Measurements from ENCODE around the gene FNDC1. TPM values are rescaled to one million over a fixed set of nuclear protein-coding genes. Genes with fewer than 3 reads are reported as not detected.

FNDC1 gene
- polyA plus RNA-seq, 4 donors: 7.6 to 11.4 (median 8.7) TPM

DNA sequence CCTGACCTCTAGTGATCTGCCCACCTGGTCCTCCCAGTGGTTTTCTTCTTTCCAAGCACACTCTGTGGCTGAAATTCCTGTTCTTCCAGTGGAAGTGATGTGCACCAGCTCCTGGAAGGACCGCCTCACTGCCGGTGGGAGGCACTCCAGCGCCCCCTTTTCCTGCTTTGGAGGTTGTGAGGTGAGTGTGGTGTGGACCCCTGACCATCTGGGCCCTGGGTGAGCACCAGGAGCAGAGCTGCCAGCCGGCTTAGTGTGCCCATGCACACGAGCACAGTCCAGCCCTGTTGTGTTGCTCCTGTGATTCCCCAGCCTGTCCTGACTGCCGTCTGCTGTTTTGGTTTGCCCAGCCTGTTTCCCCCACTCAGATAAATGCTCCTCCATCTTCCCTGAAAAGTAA lies 134.6 kb downstream of the FNDC1 start:
- no peak for DNase-seq (ENCODE audit: low read depth in 4 of 4, low spot score in 3 of 4)

DNA sequence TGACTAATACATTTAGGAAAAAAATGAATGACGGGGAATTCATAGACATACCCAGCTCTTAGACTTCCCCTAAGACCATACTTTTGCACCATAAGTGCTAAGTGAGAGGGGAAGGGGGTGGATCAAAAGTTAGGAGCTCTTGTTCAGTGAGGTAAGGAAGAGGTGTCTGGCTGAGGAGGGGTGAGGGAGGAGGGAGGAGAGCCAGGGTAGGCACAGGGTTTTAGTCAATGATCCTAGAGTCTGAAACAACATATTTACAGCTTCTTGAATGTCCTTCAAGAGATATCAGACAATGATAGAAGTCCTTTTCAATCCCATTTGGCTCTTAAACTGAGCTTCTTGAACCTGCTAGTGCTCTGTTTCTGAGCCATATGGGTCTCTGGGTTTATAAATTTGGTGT lies 135.4 kb downstream of the FNDC1 start:
- DNase-seq (ENCODE audit: low read depth in 4 of 4, low spot score in 3 of 4): no peak

DNA sequence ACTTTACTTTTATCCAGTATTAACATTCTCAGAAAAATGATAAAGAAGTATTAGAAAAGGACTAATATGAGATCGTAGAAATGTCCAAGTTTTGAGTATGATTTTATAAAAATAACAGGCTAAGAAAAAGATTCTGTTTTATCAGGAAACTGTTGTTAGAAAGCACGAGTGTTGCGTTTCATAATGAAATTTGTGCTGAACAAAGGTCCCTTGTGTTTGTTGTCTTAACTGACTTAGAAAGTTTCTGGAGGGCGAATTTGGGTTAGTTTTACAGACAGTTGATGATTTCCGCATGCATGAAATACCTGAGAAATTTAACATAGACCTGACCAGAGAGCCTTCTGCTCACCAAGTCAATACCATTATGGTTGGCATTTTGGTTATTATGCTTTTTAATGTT lies 136.0 kb downstream of the FNDC1 start:
- no peak for DNase-seq (ENCODE audit: low read depth in 4 of 4, low spot score in 3 of 4)

DNA sequence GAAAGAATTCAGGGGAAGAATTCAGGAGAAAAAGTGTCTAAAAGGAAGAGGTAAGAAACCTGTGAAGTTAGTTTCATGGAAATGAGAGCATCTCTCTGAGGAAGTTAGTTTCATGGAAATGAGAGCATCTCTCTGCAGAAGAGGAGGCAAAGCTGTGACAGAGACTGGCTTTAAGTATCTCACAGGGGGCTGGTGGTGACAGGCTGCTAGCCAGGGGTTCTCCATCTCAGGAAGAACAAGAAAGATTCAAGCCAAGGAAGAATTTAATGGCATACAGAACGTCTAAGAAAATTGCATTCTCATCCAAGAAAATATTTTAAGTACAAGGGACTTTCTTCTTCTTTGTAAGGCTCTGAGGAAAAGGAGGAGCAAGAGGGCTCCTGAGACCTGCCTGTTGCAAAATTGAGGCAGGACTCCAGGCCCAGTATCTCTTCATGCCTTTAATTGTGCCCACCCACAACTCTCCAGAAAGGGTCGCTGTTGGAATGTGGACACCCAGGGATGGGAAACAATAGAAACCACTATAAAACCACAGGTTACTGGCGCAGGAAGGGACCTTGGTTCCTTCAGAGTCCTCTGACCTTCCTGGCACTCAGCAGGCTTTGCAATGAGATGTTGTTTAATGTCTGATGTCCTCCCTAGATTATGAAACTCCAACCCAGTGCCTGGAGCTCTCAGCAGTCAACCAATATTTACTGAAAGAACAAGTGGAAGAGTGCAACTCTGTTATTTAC lies 136.8 kb downstream of the FNDC1 start:
- no peak for DNase-seq (ENCODE audit: low read depth in 4 of 4, low spot score in 3 of 4)

DNA sequence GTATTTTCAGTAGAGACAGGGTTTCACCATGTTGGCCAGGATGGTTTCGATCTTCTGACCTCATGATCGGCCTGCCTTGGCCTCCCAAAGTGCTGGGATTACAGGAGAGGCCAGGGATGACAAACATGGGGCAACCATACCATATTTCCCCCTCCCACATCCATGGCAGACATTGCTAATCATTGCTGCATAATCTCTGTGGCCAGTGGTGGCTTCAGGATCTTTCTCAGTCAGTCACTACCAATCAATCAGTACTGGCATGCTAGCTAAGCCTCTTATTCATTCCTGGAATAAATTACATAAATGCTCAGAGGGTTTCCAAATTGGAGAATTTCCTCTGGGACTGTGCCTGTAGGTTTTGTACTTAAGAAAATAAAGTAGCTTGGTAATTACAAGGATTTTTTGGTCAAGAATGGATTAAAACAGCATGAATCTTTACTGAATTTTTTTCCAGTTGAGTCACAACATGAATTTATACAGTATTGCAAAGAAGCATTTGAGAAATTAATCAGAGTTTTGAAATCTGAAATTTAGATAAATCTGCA lies 138.1 kb downstream of the FNDC1 start:
- DNase-seq (ENCODE audit: low read depth in 4 of 4, low spot score in 3 of 4): no peak

DNA sequence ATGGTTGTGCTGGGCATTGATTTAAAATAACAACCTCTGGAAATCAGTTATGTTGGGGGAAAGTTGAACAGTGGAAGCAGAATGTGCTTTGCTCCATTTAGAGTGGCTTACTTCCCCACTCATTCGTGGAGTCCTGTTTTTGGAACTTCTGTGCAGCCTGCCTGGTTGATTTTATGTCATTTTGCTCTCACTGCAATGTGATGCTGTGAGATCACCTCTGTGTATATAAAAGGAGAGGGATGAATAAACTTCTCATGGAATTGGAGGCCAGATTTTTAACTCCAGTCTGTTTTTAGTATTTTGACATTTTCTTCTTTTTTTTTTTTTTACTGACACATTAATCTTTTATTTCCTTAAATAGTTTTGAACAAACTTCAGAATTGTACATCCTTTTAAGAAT lies 139.0 kb downstream of the FNDC1 start:
- no peak for DNase-seq (ENCODE audit: low read depth in 4 of 4, low spot score in 3 of 4)

DNA sequence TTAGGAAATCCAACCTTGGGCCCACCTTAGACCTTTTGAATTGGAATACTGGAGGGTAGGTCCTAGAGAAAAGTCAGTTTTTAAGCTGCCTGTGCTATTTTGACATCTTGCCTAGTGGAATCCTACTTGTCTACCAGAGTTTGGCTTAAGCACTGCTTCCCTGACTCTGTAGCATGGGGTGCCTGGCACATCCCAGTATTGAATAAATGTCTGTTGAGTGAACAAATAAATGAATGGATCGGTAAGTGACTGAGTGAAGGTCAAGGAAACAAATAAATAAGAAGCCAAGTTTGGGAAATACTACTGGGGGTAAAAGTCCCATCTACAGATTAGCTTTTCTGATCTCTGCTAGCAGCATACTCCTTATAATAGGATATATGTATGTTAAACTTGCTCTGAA lies 140.5 kb downstream of the FNDC1 start:
- DNase-seq (ENCODE audit: low read depth in 4 of 4, low spot score in 3 of 4): no peak

DNA sequence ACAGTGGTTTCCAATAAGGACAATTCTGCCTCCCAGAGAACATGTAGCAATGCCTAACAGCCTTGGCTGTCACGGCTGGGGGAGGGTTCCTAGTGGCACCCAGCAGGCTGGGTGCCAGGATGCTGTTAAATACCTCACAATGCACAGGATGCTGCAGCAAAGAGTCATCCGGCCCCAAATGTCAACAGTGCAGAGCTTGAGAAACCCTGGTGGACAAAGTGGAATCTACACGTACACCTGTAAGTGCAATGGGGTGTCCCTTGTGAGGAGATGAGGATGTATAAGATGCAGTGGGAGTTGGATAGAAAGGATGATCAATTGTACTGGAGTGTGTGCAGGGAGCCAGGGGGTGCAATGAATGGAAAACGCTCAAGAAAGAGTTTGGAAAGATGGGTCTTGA lies 142.4 kb downstream of the FNDC1 start:
- DNase-seq (ENCODE audit: low read depth in 4 of 4, low spot score in 3 of 4): no peak

DNA sequence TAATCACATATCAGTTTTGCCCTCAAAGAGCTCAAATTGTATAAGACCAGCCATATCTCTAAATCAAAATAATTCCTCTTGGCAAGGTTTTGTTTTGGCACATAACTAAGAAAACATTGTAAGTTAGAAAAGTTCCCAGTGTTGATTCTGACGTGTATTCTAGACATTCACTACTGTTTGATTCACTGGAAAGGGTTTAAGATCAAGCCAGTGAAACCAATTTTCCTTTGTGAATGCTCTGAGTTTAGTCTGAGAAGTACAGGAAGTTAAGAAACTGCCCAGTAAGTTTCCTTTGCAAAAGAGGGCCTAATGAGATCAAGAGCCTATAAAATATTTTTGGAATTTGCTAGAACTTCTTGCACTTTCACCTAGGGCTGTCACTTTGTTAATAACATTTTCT lies 143.0 kb downstream of the FNDC1 start:
- no peak for DNase-seq (ENCODE audit: low read depth in 4 of 4, low spot score in 3 of 4)

DNA sequence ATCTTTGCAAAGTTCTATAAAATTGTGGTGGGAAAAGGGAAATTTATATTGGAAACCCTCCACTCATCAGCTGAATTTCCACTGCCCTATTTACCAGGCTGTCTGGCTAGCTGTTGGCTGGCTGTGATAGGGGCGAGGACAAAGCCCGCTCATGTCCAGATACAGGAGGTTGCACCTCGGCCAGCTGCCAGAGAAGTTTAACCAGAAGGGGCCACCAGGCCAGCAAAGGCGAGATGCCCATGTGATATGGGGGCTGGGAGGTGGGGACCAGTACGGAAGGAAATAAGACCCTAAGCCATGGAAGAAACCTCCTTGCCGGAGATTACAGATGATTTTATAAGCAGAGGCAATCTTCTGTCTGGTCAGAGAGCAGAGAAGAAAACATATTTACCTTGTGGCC lies 143.8 kb downstream of the FNDC1 start:
- no peak for DNase-seq (ENCODE audit: low read depth in 4 of 4, low spot score in 3 of 4)

DNA sequence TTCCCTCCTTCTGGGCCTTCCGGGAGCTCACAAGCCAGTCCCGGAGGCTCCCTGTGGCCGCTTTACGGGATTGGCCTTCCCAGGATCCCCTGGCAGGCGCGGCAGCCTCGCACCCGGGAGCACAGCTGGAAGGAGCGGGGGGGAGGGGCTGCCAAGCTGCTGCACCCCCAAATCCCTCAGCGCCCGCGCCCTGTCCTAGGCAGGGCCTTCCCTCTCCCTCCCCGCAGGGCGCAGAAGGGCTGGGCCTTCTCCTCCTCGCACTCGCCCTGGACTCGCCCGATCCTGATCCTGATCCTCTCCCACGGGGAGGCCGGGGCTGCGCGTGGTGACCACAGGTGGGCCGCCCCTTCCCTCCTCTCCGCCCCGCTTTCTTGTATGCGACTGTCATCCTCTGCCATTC lies 146.4 kb downstream of the FNDC1 start:
- DNase-seq (ENCODE audit: low read depth in 4 of 4, low spot score in 3 of 4): no peak

DNA sequence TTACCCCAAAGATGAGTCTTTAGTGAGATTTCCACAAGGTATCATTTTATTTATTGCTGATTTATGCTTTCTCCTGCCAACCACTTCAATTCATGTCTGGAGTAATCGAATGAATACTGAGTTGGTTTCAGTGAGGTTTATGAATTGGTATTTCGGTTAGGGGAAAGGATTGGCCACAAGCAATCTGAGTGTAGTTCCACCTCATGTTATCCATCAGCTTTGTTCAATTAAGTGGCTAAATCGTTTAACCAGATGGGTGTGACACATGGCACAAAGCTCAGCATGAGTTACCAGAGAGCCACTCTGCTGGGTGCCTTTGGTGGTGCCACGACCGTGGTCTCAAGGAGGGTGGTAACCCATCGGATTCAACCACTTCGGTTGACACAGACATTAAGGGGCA lies 148.2 kb downstream of the FNDC1 start:
- DNase-seq (ENCODE audit: low read depth in 4 of 4, low spot score in 3 of 4): no peak

DNA sequence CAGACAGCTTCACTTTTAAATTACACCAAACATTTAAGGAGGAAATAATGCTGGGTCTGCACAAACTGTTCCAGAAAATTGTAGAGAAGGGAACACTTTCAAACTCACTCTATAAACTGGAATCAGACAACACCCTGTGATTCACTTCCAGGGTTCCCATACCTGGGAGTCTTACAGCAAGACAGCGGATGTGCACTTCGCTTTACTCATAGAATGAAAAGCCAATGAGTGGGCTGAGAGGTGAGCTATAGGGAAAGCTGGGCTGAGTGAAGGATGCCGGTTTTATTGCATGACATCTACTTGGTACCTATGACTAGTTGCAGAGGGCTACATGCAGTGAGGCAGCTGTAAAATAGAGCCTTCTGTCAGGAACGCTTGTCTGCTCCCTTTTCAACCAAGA lies 152.1 kb downstream of the FNDC1 start:
- DNase-seq (ENCODE audit: low read depth in 4 of 4, low spot score in 3 of 4): no peak

Other genes with a start within 250 kb of the FNDC1 start
- gene RSPH3, start 169.2 kb upstream of the FNDC1 start, polyA plus RNA-seq (ENCODE audit: insufficient read length in 4 of 4): 10 to 100 TPM; 14.4 to 16.3 (median 15.4) TPM
- 1 to 10 TPM in 1 of 4 donors, under 1 TPM in 3; 0.56 to 1.4 (median 0.81) TPM for gene TAGAP, start 124.4 kb upstream of the FNDC1 start, polyA plus RNA-seq (ENCODE audit: insufficient read length in 4 of 4)